ENCODE measurements around the gene PTPN14.

Gene PTPN14

GRCh38 chr1:214377886-214378285 lies 173.5 kb downstream of the PTPN14 start:
- DNase-seq (ENCODE audit: low read depth in 4 of 4, low spot score in 1 of 4), result no peak

DNA sequence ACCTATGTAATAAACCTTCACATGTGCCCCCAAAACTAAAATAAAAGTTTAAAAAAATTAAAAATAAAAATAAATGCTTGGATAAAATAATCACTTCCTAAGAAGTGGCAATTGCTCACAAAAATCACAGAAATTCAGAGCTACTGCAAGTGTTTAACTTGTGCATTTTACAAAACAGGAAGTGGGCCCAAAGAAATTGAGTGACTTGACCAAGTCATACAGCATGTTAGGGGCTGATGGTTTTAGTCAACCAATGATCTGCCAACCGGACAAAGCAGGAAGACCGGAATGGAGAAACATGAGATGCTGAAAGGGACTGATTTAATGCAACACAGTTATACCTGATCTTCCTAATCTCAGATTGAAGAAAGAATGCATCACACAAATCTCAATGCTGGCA lies 173.9 kb downstream of the PTPN14 start:
- DNase-seq (ENCODE audit: low read depth in 4 of 4, low spot score in 1 of 4), result no peak

- no peak for DNase-seq (ENCODE audit: low read depth in 4 of 4, low spot score in 1 of 4)
These were observed 179.3 kb downstream of the PTPN14 start for GRCh38 chr1:214372092-214372491.

- DNase-seq (ENCODE audit: low read depth in 4 of 4, low spot score in 1 of 4), result no peak
These were observed 180.8 kb downstream of the PTPN14 start for GRCh38 chr1:214370615-214371014.

GRCh38 chr1:214369364-214369763 lies 182.0 kb downstream of the PTPN14 start:
- no peak for DNase-seq (ENCODE audit: low read depth in 4 of 4, low spot score in 1 of 4)

DNA sequence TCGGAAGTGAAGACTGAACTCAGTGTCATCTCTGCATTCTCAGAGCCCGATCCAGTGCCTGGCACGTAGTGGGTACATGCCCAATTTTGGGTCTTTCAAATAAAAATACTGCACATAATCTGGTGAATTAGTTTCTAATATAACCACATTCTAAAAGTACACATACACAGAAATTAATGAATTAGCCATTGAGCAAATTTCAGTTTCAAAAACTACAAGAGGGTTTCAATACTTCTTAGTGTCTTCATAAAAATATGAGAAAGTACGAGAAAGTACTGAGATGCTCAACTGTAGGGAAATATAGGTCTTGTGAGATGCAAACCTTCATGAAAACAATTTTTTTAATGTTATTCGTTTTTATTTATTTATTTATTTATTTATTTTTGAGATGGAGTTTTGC lies 183.6 kb downstream of the PTPN14 start:
- DNase-seq (ENCODE audit: low read depth in 4 of 4, low spot score in 1 of 4), result no peak

- no peak for DNase-seq (ENCODE audit: low read depth in 4 of 4, low spot score in 1 of 4)
These were observed 186.6 kb downstream of the PTPN14 start for GRCh38 chr1:214364786-214365295.

- no peak for DNase-seq (ENCODE audit: low read depth in 4 of 4, low spot score in 1 of 4)
These were observed 187.0 kb downstream of the PTPN14 start for GRCh38 chr1:214364386-214364785.

DNA sequence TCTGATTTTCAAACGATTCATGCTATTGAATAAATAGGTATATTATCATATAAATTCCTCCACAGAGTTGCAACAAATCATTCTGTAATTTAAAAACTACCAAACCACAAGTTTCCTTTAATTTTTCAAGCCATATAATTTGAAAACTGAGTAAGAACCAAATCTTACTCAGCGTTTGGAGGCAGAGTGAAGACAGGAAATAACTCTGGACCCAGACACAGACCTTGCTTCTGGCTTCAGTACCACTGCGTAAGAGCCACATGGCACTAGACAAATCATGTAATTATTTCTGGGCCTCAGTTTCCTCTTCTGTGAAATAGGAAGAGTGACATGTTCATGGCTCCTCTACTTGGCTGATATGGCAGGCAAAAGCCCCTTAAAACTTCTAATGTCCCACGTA lies 188.0 kb downstream of the PTPN14 start:
- DNase-seq (ENCODE audit: low read depth in 4 of 4, low spot score in 1 of 4), result no peak

- DNase-seq (ENCODE audit: low read depth in 4 of 4, low spot score in 1 of 4), result no peak
These were observed 189.1 kb downstream of the PTPN14 start for GRCh38 chr1:214362188-214362882.

- DNase-seq (ENCODE audit: low read depth in 4 of 4, low spot score in 1 of 4), result no peak
These were observed 189.8 kb downstream of the PTPN14 start for GRCh38 chr1:214361636-214362035.

- DNase-seq (ENCODE audit: low read depth in 4 of 4, low spot score in 1 of 4), result no peak
These were observed 190.8 kb downstream of the PTPN14 start for GRCh38 chr1:214360525-214361164.

- no peak for DNase-seq (ENCODE audit: low read depth in 4 of 4, low spot score in 1 of 4)
These were observed 191.3 kb downstream of the PTPN14 start for GRCh38 chr1:214360116-214360515.

DNA sequence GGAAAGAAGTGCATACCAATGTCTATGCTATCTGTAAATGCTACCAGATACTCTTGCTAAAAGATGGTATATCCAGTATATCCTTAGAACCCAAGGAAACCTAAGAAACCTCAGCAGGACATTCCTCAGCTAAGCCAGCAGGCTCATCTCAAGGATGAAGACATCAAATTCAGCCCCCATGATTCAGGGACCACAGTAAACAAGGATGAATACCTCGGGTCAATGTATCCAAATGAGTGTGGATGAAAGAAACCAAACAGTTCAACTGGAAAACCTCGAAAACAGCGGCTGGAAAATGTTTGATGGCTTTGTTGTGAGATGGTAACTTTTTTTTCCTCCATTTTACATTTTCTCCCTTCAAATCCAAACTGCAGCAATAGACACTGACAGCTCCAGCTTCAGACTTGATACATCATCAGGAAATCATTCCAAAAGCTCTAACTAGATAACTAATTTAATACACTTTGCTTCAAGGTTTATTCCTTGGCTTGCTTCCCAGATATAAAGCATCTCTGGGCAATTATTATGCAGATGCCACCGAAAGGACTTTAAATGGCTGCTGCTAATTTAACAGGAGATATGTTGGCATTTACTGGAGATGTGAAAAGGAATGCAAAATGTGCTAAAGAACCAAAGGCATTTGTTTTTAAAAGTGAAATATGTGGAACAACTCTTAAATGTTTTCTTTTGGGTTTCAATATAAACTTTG lies 196.8 kb downstream of the PTPN14 start:
- DNase-seq (ENCODE audit: low read depth in 4 of 4, low spot score in 1 of 4), result no peak

GRCh38 chr1:214352838-214353237 lies 198.6 kb downstream of the PTPN14 start:
- no peak for DNase-seq (ENCODE audit: low read depth in 4 of 4, low spot score in 1 of 4)

DNA sequence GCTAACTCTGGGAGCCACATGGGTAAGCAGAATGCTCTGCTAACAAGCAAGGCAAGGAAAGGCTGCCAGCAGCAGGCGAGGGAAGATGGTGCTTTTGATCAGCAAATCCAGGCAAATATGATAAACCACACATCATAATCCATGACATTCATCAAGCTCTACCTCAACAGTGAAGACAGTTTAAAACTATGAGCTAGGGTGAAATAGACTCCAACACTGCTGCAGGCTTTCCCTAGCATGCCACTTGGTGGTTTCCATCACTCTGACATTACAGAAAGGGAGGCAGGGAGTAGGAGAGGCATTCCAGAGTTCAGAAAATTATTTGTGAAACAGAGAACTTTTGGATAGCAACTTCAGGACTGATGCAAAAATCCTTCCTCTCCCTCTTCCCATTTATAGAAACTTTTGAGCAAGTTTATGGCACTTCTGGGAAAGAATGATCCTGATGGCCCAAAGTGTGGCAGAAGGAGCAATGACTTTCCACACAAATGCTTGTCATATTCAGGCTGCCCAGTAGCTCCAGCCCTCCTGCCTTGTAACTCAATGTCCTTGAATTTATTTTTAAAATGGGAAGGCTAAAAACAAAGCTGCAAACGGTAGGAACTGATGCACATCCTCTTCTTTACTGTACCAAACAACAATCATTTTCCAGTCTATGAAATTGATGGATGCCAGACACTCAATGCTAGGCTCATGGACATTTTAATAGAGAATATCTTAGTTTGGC lies 199.7 kb downstream of the PTPN14 start:
- no peak for DNase-seq (ENCODE audit: low read depth in 4 of 4, low spot score in 1 of 4)

DNA sequence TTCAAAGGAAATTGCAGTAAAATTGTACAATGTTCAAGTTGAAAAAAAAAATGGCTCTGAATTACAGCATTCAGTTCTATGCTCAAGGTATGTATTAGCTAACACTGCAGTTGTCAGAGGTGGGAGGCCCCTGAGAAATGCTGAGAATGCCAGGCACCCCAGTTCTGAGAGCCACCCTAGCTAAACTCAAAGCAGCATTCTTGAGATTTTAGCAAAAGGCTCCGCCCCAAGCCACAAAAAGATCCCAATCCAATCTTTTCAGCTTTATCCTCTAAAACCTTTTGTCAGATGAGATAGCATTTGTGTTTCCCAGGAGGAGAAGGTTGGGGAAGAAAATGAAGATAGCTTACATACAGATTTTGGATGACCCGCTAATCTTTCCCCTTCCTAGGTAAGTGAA lies 201.6 kb downstream of the PTPN14 start:
- no peak for DNase-seq (ENCODE audit: low read depth in 4 of 4, low spot score in 1 of 4)

- DNase-seq (ENCODE audit: low read depth in 4 of 4, low spot score in 1 of 4), result no peak
These were observed 202.4 kb downstream of the PTPN14 start for GRCh38 chr1:214349008-214349407.

- no peak for DNase-seq (ENCODE audit: low read depth in 4 of 4, low spot score in 1 of 4)
These were observed 206.5 kb downstream of the PTPN14 start for GRCh38 chr1:214344897-214345296.

DNA sequence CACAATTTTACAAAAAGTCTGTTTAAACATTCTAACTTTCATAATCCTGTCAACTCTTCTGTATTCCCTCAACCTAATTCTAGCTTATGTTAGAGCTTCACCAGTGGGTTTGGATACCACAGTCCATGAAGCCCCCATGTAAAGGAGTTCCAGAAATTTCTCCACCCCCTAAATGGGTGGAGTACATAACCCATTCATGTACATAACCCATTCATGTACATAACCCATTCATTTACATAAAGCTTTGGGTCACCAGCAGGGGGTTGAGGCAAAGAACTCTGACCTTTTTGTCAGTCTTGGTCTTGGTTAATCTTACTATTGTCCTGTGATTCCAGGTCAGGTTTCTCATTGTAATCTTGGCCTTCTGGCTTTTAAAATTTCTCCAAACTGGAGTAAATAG lies 208.9 kb downstream of the PTPN14 start:
- no peak for DNase-seq (ENCODE audit: low read depth in 4 of 4, low spot score in 1 of 4)

- no peak for DNase-seq (ENCODE audit: low read depth in 4 of 4, low spot score in 1 of 4)
These were observed 209.5 kb downstream of the PTPN14 start for GRCh38 chr1:214341932-214342331.

All from stimulated activated CD4-positive, alpha-beta T cell treated with anti-CD3 and anti-CD28 coated beads, Interleukin-1b, Interleukin-23, amount 100 ng/mL, for 24 hours (primary cell).